Liver (tissue), 3 donors: ENCODE results near the gene CCDC69.

ENCODE experiments used
- FOXA1 ChIP-seq: IDR thresholded peaks from 2 replicates; pipeline ENCODE4 v1.6.1; 2016; ENCODE audit warnings: antibody characterized with exemption
- SP1 ChIP-seq: IDR thresholded peaks from 2 replicates; pipeline ENCODE4 v1.6.1; 2018; ENCODE audit warnings: antibody characterized with exemption, mild to moderate bottlenecking
- TAF1 ChIP-seq: conservative IDR thresholded peaks from 2 replicates; pipeline ENCODE4 v1.6.1; 2016; ENCODE audit warnings: antibody characterized with exemption, mild to moderate bottlenecking
- YY1 ChIP-seq: IDR thresholded peaks from 2 replicates; pipeline ENCODE4 v1.6.1; 2016; ENCODE audit warnings: antibody characterized with exemption, mild to moderate bottlenecking
- TF ChIP-seq, protein P1 (sequence below): fragments of 150-350 bp; IDR thresholded peaks from 2 replicates; pipeline ENCODE4 v1.5.1; 2017; ENCODE audit warnings: improper control_type of control experiment, low read depth, low read length; ENCODE audit not compliant: missing input control
- TF ChIP-seq, protein P2 (sequence below): IDR thresholded peaks from 2 replicates; pipeline ENCODE4 v1.6.1; 2016; ENCODE audit warnings: antibody characterized with exemption
- TF ChIP-seq, protein P3 (sequence below): IDR thresholded peaks from 2 replicates; pipeline ENCODE4 v1.6.1; 2016; ENCODE audit warnings: antibody characterized with exemption, mild to moderate bottlenecking
- TF ChIP-seq, protein P4 (sequence below): IDR thresholded peaks from 2 replicates; pipeline ENCODE4 v1.6.1; 2016; ENCODE audit warnings: antibody characterized with exemption
- donor health status: healthy.
- donor health status: healthy.

DNA sequence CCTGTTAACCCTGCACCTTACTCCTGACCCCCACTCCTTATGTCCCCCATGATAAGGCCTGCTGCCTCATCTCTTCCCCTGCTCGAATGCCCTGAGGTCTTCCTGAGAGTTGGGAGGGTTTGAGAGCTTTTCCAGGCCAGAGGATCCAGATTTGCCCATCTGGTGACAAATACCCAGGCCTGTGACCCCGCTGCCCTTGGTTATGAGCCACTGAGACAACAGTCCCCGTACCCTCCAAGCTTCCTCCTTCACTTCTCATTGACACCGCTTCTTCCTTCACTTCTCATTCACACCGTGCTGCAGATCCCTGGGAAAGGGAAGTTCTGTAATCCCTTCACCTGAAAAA, 29.7 kb upstream of the CCDC69 start:
- TF ChIP-seq, protein P1, sequence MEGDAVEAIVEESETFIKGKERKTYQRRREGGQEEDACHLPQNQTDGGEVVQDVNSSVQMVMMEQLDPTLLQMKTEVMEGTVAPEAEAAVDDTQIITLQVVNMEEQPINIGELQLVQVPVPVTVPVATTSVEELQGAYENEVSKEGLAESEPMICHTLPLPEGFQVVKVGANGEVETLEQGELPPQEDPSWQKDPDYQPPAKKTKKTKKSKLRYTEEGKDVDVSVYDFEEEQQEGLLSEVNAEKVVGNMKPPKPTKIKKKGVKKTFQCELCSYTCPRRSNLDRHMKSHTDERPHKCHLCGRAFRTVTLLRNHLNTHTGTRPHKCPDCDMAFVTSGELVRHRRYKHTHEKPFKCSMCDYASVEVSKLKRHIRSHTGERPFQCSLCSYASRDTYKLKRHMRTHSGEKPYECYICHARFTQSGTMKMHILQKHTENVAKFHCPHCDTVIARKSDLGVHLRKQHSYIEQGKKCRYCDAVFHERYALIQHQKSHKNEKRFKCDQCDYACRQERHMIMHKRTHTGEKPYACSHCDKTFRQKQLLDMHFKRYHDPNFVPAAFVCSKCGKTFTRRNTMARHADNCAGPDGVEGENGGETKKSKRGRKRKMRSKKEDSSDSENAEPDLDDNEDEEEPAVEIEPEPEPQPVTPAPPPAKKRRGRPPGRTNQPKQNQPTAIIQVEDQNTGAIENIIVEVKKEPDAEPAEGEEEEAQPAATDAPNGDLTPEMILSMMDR: no peak
- TF ChIP-seq, protein P2, sequence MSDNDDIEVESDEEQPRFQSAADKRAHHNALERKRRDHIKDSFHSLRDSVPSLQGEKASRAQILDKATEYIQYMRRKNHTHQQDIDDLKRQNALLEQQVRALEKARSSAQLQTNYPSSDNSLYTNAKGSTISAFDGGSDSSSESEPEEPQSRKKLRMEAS: no peak
- TF ChIP-seq TAF1 (no peak), YY1 (no peak), SP1 (no peak), FOXA1 (no peak)
- TF ChIP-seq, protein P3, sequence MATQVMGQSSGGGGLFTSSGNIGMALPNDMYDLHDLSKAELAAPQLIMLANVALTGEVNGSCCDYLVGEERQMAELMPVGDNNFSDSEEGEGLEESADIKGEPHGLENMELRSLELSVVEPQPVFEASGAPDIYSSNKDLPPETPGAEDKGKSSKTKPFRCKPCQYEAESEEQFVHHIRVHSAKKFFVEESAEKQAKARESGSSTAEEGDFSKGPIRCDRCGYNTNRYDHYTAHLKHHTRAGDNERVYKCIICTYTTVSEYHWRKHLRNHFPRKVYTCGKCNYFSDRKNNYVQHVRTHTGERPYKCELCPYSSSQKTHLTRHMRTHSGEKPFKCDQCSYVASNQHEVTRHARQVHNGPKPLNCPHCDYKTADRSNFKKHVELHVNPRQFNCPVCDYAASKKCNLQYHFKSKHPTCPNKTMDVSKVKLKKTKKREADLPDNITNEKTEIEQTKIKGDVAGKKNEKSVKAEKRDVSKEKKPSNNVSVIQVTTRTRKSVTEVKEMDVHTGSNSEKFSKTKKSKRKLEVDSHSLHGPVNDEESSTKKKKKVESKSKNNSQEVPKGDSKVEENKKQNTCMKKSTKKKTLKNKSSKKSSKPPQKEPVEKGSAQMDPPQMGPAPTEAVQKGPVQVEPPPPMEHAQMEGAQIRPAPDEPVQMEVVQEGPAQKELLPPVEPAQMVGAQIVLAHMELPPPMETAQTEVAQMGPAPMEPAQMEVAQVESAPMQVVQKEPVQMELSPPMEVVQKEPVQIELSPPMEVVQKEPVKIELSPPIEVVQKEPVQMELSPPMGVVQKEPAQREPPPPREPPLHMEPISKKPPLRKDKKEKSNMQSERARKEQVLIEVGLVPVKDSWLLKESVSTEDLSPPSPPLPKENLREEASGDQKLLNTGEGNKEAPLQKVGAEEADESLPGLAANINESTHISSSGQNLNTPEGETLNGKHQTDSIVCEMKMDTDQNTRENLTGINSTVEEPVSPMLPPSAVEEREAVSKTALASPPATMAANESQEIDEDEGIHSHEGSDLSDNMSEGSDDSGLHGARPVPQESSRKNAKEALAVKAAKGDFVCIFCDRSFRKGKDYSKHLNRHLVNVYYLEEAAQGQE: no peak
- TF ChIP-seq, protein P4, sequence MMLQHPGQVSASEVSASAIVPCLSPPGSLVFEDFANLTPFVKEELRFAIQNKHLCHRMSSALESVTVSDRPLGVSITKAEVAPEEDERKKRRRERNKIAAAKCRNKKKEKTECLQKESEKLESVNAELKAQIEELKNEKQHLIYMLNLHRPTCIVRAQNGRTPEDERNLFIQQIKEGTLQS: no peak
